Activated naive CD4-positive, alpha-beta T cell treated with anti-CD3 and anti-CD28 coated beads, Interleukin-2, amount 50 U/mL, for 16 hours (primary cell): ENCODE results near the gene SYCE3.
"Not testable (repeated sequence)": the region's sequence is repeated elsewhere in the genome, so short reads cannot be mapped to it uniquely, and the experiment has no call there.

Source experiments
- DNase-seq: peaks from one replicate; pipeline ENCODE4 v3.0.0-alpha.2; 2020

The SYCE3 gene

GRCh38 chr22:50529897-50530579, 32.7 kb downstream of the SYCE3 start, which contains the start of gene TYMP:
Gene TYMP, minus strand, starts transcription at chr22:50530012. Its CDS starts 303 bp downstream, at chr22:50529709.
- peak; percentile 72 for DNase-seq

- DNase-seq = no peak
Observed at GRCh38 chr22:50529416-50529896, 33.3 kb downstream of the SYCE3 start.

GRCh38 chr22:50528682-50529415, 33.9 kb downstream of the SYCE3 start:
- no peak for DNase-seq

GRCh38 chr22:50527921-50528681, 34.6 kb downstream of the SYCE3 start:
- DNase-seq = no peak

GRCh38 chr22:50526834-50527801, 35.6 kb downstream of the SYCE3 start:
- DNase-seq = peak; percentile 39

- DNase-seq = peak; percentile 85
Observed at GRCh38 chr22:50526108-50526833, 36.4 kb downstream of the SYCE3 start.

GRCh38 chr22:50525858-50526107, 36.9 kb downstream of the SYCE3 start:
- no peak for DNase-seq

- peak; percentile 99 for DNase-seq
Observed at GRCh38 chr22:50525104-50525857, 37.4 kb downstream of the SYCE3 start, which contains the start of gene SCO2. Gene SCO2, minus strand, starts transcription at chr22:50525598. Its CDS starts 1,187 bp downstream, at chr22:50524411.

- DNase-seq = no peak
Observed at GRCh38 chr22:50524676-50525103, 38.0 kb downstream of the SYCE3 start.

- no peak for DNase-seq
Observed at GRCh38 chr22:50523806-50524675, 38.7 kb downstream of the SYCE3 start.

- no peak for DNase-seq
Observed at GRCh38 chr22:50523458-50523805, 39.3 kb downstream of the SYCE3 start.

- DNase-seq = no peak
Observed at GRCh38 chr22:50522806-50523438, 39.8 kb downstream of the SYCE3 start.

- no peak for DNase-seq
Observed at GRCh38 chr22:50522208-50522805, 40.4 kb downstream of the SYCE3 start.

GRCh38 chr22:50521710-50522109, 41.0 kb downstream of the SYCE3 start:
- no peak for DNase-seq

- no peak for DNase-seq
Observed at GRCh38 chr22:50520826-50521453, 41.8 kb downstream of the SYCE3 start.

- not testable (repeated sequence) for DNase-seq
Observed at GRCh38 chr22:50520184-50520583, 42.5 kb downstream of the SYCE3 start.

- DNase-seq = no peak
Observed at GRCh38 chr22:50519151-50519550, 43.6 kb downstream of the SYCE3 start.

GRCh38 chr22:50518606-50519005, 44.1 kb downstream of the SYCE3 start:
- no peak for DNase-seq
